Astrocyte of the spinal cord (primary cell): ENCODE data around the gene NISCH.

Source experiments
- DNase-seq: peaks from one replicate; pipeline ENCODE4 v3.0.0; 2011; ENCODE audit warnings: low read depth, low spot score
- H3K4me3 ChIP-seq: 2 replicates; pipeline ENCODE4 v1.5.1; 2011; ENCODE audit warnings: low read depth, mild to moderate bottlenecking, low read length, moderate library complexity
- CTCF ChIP-seq: IDR thresholded peaks from 2 replicates; pipeline ENCODE4 v1.5.1; 2012; ENCODE audit warnings: low read depth, mild to moderate bottlenecking, low read length, inconsistent platforms
- in situ Hi-C: cut with HindIII; loops from 2 replicates; pipeline ENCODE4 v1.10.0; 2017; ENCODE audit warnings: low sequenced_read_pairs

The NISCH gene

DNA sequence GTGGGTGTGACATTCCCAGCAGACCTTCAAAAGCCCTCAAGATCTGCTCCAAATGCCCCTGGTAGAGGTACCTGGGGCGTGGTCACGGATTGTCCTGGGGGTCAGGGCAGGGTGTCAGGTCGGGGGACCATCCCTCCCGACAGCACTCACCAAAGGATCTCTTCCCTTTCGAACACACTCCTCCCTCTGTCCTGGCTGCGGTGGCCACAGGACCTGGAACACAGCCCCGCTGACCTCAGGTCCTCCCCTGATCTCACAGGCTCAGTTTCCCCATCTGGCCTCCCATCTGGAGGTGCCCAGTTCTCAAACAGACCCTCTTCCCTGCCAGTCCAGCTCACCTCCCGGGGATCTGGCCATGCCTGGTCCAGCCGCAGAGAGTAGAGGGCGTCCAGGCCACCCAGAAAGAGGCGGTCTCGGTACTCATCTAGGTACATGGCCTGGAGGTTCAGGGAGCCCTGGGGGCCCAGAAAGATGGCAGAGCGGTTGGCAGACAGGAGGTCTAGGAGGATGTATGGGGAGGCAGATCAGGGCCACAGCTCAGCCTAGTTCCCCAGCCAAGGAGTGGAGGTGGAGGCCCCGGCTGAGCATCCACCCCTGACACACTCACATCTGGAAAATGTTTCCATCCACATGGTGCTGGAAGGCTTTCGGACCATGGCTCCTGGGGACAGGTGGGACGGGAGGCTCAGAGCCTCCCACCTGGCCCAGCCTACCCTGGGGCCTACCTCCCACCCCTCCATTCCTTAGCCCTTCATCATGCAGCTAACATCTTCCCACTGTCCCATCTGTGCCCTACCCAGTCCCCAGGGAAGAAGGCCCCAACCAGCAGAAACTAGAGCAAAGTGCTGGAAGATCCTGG, 12.8 kb upstream of the NISCH start:
- no peak overlapping the region for H3K4me3 ChIP-seq
- no peak for DNase-seq
- in situ Hi-C loops = no loop called here
- TF ChIP-seq CTCF = no peak

DNA sequence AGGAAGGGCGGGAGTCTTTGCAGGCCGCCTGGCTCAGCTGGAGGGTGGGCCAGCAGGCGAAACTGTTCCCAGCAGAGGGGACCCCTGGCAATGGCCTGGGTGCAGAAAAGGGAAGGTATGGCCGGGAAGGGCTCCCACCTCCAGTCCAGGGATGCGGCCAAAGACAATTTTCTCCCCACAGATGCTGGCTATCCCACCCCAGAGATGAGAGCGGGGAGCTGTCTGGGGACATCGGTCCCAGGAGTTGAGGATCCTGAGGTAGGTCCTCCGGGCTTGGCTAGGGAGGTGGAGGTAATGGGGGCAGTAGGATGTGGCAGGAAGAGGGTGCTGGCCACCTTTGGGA, 12.2 kb upstream of the NISCH start:
- in situ Hi-C loops = no loop called here
- no peak for TF ChIP-seq CTCF
- no peak overlapping the region for H3K4me3 ChIP-seq
- no peak for DNase-seq

DNA sequence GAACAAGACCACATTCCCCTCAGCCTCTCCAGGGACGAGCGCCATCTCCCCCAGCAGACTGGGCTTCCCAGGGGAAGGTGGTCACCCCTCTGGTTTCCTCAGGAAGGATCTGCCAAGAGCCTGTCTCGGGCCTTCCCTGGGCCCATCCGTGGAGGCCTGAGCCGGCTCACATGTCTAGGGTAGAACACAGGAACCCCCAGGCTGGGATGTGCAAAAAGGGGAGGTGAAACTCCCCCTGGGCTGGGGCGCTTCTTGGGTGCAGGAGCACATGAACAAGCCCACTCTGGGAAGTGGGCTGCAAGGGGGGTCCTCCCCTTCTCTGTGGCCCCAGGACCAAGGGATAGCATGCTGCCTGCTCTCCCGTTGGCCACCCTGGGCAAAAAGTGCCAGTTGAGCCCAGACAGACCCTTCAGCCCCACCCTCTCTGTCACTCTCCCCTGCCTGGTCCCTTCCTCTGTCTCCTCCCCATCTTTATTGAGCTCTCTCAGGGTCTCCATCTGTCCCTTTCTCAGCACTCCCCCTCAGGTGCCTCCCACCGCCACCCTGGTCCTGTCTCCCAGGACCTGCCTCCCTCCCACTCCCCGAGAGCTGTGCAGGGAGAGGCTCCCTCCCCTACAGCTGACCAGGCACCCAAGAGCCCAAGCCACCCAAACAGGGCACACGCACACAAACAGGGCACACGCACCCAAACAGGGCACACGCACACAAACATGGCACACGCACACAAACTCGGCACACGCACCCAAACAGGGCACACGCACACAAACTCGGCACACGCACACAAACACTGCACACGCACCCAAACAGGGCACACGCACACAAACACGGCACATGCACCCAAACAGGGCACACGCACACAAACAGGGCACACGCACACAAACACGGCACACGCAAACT, 11.4 kb upstream of the NISCH start:
- no peak for TF ChIP-seq CTCF
- H3K4me3 ChIP-seq = no peak overlapping the region
- no peak for DNase-seq
- in situ Hi-C loops = no loop called here

DNA sequence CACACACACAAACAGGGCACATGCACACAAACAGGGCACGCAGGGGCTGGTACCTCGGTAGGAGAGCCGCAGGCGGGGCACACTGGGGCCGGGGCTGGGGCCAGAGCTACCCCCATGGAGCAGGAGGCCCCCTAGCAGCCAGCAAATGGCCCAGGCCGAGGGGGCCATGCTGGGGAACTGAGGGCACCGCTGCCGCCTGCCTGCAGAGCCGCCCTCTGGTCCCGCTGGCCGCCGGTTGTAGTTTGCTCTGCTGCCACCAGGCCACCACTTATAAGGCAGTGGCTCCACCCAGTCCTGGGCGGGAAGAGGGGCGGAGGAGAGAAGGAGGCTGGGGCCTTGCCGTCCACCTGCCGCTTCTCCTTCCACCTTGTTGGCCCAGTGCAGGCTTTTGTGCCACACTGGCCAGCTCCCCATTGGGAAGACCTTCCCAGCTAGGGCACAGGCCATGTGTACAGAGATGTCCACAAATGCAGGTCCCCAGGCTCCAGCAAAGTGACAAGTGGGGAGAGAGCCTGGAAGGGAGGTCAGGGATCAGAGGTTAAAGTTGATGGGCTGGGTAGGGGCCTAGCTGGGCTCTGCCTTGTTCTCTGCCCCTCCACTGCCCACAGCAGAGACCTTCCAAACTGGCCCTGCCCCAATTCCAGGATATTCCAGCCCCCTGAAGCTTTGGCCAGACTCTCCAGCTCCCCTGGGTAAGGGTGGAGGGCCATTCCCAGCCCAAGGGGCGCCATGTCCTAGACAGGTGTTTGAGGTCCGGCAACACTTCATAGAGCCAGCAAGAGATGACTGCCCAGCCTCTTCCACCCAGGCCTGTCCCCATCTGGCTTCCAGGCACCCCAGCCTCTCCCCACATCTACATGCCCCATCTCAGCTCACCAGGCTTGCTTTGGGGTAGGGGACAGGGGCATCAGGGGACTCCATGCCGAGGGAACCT, 10.3 kb upstream of the NISCH start, which contains the start of gene SEMA3G:
SEMA3G (minus strand) TSS at position 244 of the 934 bp plus-strand sequence; CDS start at position 168, 76 bp downstream.
- no peak within 1 kb of the TSS for H3K4me3 ChIP-seq
- peak; percentile 44 for TF ChIP-seq CTCF
- in situ Hi-C loops = no loop called here
- DNase-seq = peak; percentile 35

GRCh38 chr3:52446042-52446441, 9.4 kb upstream of the NISCH start:
- H3K4me3 ChIP-seq = no peak overlapping the region
- DNase-seq = no peak
- in situ Hi-C loops = no loop called here
- no peak for TF ChIP-seq CTCF
